ENCODE measurements around the gene CCDC92B. TPM values are rescaled to one million over a fixed set of nuclear protein-coding genes. Genes with fewer than 3 reads are reported as not detected.

CCDC92B gene
- total and polyA plus RNA-seq, 2 of the 13 experiments (the other 11 are each of a cell fraction or from before 2014, with no cell fraction given) = not detected

DNA sequence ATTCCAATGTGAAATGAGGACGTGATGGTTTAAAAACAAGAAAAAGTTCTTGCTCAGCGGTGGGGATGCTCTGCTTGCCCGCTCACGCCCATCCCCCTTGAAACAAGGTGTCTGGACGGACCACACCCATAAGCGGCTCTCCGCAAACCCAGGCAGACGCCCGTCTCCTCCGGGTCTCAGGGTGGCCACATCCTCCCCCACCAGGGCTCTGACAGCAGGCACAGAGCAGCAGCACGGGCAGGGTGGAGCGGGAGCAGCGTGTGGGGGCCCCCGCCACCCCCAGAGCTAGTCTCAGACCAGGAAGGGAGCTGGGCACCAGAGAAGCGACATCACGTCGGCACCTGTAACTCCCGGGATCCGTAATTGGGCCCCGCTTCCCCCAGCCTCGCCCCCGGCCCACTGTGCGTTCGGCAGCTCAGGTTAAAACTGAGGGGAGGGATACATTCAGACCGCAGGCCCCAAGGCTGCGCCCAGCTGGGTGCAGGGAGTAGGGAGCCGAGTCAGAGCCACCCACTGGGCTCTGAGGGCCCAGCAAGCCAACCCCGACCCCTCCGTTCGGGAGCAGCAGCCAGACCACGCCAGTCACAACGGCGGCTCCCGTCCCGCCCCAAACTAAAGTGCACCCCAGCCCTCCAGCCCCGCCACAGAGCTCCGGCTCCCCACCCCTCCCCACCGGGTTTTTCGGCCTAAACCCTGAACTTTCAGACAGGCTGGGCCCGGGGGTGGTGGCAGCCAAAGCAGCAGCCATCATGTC is 59.9 kb downstream of the CCDC92B start:
- H3K36me3 ChIP-seq (replicated peaks in 1 of 2; ENCODE audit: control insufficient read depth in 1 of 2, insufficient read depth in 2 of 2, low read length in 2 of 2) = peaks cover 21 to 25% of the 10 kb centered on the region in 2 experiments; a peak in 3 of 5 replicates
- H3K4me3 ChIP-seq (replicated peaks in 1 of 3; ENCODE audit: insufficient read depth in 1 of 3, low read depth in 2 of 3, low read length in 3 of 3) = no peak overlapping the region
- DNase-seq (ENCODE audit: low spot score) (no peak), FAIRE-seq (no peak), ATAC-seq (peak; percentile 7)
- ChIA-PET CTCF (ENCODE audit: low intra/inter-chr PET ratio, low total read pairs) (no interaction called here), POLR2A (no interaction called here)
- in situ Hi-C loops (cut with HindIII; ENCODE audit: extremely low pct_ligation_motif_present, low pct_unique_long_range_greater_than_20kb) (no loop called here), intact Hi-C loops (cut with micrococcal nuclease; ENCODE audit: unreplicated experiment) (no loop called here)
- no peaks in the 10 kb centered on the region for H3K27me3 ChIP-seq (ENCODE audit: control insufficient read depth in 1 of 2, insufficient read depth in 2 of 2, low read length in 2 of 2)
- no peak overlapping the region for H3K27ac ChIP-seq (ENCODE audit: extremely low read length, insufficient read depth, low read length)
- 95% methylated on average over 29 of the region's 40 CpGs for WGBS (ENCODE audit: low lambda C conversion rate)
- TSS peak; percentile 27 for BruUV-seq (replicated peaks)
- H3K9me3 ChIP-seq (ENCODE audit: low read length) = no peaks in the 10 kb centered on the region
- H3K4me2 ChIP-seq (ENCODE audit: low read depth, low read length) = no peak overlapping the region
- no peaks in the 10 kb centered on the region for H3K4me1 ChIP-seq (ENCODE audit: insufficient read depth, low read length)
- H4K20me1 ChIP-seq (ENCODE audit: insufficient read depth, low read length) = peaks cover 6% of the 10 kb centered on the region; the same call in 1 of the 2 replicates
- H3K9ac ChIP-seq (ENCODE audit: insufficient read depth, low read depth, low read length) = no peak overlapping the region
- no peaks in the 10 kb centered on the region for H3K79me2 ChIP-seq (ENCODE audit: insufficient read depth, low read length)
- H2AFZ ChIP-seq (ENCODE audit: low read length) = no peak overlapping the region
- TF ChIP-seq RFX1 (IDR thresholded peaks at IDR 0.05) = no peak
- peak in 1 of 2 experiments; percentile 11; a peak in 2 of 4 replicates for TF ChIP-seq POLR2A (IDR thresholded peaks at IDR 0.05; ENCODE audit: insufficient read depth in 1 of 2, low read depth in 2 of 2, low read length in 2 of 2)
- TF ChIP-seq, protein P1, sequence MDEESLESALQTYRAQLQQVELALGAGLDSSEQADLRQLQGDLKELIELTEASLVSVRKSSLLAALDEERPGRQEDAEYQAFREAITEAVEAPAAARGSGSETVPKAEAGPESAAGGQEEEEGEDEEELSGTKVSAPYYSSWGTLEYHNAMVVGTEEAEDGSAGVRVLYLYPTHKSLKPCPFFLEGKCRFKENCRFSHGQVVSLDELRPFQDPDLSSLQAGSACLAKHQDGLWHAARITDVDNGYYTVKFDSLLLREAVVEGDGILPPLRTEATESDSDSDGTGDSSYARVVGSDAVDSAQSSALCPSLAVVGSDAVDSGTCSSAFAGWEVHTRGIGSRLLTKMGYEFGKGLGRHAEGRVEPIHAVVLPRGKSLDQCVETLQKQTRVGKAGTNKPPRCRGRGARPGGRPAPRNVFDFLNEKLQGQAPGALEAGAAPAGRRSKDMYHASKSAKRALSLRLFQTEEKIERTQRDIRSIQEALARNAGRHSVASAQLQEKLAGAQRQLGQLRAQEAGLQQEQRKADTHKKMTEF (CRISPR knock-in tag; IDR thresholded peaks at IDR 0.05) = no peak
- peak; percentile 65 for TF ChIP-seq AGO2 (optimal IDR thresholded peaks at IDR 0.05; ENCODE audit: low read depth, low read length)
- TF ChIP-seq RBM22 (optimal IDR thresholded peaks at IDR 0.05; ENCODE audit: low read length) = peak; percentile 70
